ENCODE measurements around the gene SRRM5. TPM values are rescaled to one million over a fixed set of nuclear protein-coding genes. Genes with fewer than 3 reads are reported as not detected.
A peak's percentile ranks its signal among the peaks of the same experiment; 100 is the strongest.
"Not testable (repeated sequence)": the region's sequence is repeated elsewhere in the genome, so short reads cannot be mapped to it uniquely, and the experiment has no call there.

The SRRM5 gene
- total and polyA plus RNA-seq, 3 donors from 2014 or later = 8.4 to 36.0 (median 21.3) TPM

DNA sequence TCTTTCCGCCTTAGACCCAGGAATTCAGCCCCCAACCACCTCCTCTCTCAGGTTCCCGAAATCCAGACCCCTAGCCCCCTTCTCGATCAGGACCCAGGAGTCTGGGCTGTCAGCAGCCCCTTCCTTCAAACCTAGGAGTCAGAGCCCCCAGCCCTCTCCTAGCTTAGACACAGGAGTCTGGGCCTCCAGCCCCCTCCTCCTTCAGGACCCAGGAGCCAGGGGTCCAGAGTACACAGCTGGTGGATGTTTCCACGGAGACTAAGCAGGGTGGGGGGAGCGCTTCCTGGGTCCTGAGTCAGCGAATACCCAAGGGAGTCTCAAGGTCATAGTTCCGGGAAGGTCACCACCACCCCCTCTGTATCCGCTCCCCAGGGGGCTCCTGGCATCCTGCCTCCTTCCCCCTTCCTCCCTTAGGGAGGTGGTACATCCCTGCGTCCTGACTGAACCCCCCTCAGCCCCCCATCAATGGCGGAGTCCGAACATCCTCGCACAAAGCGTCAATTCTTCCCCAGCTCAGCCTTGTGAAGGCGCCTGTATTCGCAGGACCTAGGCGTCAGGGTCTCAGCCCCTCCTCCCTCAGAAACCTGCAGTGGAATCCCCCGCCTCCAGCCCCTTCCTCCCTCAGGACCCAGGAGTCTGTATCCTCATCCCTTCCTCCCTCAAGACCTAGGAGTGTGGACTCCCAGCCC is 23.1 kb downstream of the SRRM5 start:
- Histone ChIP-seq H3K36me3 (ENCODE audit: low read depth, missing control alignments) (no peaks in the 10 kb centered on the region), H3K9me3 (no peaks in the 10 kb centered on the region), H3K27ac (no peak overlapping the region), H3K4me1 (peaks cover 5% of the 10 kb centered on the region), H3K27me3 (no peaks in the 10 kb centered on the region), H3K4me3 (peak overlapping the region in 1 of 2 donors; percentile 36)
- WGBS, 2 donors = 4 to 6% methylated on average over 15 to 17 of the region's 17 CpGs
- no peak for TF ChIP-seq POLR2A (IDR thresholded peaks at IDR 0.05)
- TF ChIP-seq, protein P1, sequence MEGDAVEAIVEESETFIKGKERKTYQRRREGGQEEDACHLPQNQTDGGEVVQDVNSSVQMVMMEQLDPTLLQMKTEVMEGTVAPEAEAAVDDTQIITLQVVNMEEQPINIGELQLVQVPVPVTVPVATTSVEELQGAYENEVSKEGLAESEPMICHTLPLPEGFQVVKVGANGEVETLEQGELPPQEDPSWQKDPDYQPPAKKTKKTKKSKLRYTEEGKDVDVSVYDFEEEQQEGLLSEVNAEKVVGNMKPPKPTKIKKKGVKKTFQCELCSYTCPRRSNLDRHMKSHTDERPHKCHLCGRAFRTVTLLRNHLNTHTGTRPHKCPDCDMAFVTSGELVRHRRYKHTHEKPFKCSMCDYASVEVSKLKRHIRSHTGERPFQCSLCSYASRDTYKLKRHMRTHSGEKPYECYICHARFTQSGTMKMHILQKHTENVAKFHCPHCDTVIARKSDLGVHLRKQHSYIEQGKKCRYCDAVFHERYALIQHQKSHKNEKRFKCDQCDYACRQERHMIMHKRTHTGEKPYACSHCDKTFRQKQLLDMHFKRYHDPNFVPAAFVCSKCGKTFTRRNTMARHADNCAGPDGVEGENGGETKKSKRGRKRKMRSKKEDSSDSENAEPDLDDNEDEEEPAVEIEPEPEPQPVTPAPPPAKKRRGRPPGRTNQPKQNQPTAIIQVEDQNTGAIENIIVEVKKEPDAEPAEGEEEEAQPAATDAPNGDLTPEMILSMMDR (IDR thresholded peaks at IDR 0.05) = no peak
- intact Hi-C loops (cut with DNase I; ENCODE audit: low total_unique reads) = no loop called here
- peak; percentile 36 for DNase-seq

DNA sequence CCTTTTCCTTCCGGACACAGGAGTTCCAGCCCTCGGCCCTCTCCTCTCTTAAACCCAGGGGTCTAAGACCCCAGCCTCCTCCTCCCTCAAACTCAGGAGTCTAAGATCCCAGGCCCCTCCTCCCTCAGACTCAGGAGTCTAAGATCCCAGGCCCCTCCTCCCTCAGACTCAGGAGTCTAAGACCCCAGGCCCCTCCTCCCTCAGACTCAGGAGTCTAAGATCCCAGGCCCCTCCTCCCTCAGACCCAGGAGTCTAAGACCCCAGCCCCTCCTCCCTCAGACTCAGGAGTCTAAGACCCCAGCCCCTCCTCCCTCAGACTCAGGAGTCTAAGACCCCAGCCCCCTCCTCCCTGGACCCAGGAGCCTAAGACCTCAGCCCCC is 23.7 kb downstream of the SRRM5 start:
- H3K4me1 ChIP-seq; DNase-seq; intact Hi-C loops (cut with DNase I; ENCODE audit: low total_unique reads); H3K27ac ChIP-seq; H3K36me3 ChIP-seq (ENCODE audit: low read depth, missing control alignments); H3K9me3 ChIP-seq; H3K27me3 ChIP-seq: not testable (repeated sequence)
- 9 to 35% methylated on average over 2 of the region's 2 CpGs for WGBS, 2 donors
- H3K4me3 ChIP-seq = peak overlapping the region in 1 of 2 donors; percentile 36

DNA sequence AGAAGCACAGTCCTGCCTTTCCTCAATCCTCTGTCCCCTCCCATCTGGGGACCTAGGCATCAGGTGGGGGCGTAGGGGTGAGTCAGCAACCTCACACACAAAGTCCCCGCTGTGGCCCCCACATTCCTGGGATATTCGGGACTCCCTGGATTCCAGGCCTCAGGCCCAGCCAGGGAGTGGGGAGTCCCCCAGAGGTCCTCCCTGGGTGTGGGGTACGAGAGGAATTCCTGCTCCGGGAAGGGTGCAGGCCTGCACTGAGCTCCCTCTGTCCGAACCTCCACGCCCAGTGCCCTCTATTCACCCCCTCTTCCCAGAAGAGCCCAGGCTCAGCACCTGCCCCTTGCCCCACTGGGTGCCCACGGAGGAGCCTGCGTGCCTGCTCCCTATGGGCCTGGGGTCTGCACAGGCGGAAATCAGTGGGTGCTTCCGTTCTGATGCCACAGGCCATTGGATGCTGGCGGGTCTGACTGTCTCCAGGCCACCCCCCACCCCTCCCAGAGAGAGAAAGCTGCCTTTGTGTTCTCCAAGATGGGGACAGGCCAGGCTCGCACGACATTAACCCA is 24.3 kb downstream of the SRRM5 start:
- Histone ChIP-seq H3K27ac (no peak overlapping the region), H3K4me1 (peaks cover 8% of the 10 kb centered on the region), H3K4me3 (no peak overlapping the region), H3K27me3 (no peaks in the 10 kb centered on the region), H3K36me3 (ENCODE audit: low read depth, missing control alignments) (no peaks in the 10 kb centered on the region), H3K9me3 (no peaks in the 10 kb centered on the region)
- WGBS, 2 donors = 56 to 88% methylated on average over 7 to 14 of the region's 14 CpGs
- intact Hi-C loops (cut with DNase I; ENCODE audit: low total_unique reads) = no loop called here
- no peak for DNase-seq
- TF ChIP-seq, protein P1 (IDR thresholded peaks at IDR 0.05) = no peak
- no peak for TF ChIP-seq POLR2A (IDR thresholded peaks at IDR 0.05)

DNA sequence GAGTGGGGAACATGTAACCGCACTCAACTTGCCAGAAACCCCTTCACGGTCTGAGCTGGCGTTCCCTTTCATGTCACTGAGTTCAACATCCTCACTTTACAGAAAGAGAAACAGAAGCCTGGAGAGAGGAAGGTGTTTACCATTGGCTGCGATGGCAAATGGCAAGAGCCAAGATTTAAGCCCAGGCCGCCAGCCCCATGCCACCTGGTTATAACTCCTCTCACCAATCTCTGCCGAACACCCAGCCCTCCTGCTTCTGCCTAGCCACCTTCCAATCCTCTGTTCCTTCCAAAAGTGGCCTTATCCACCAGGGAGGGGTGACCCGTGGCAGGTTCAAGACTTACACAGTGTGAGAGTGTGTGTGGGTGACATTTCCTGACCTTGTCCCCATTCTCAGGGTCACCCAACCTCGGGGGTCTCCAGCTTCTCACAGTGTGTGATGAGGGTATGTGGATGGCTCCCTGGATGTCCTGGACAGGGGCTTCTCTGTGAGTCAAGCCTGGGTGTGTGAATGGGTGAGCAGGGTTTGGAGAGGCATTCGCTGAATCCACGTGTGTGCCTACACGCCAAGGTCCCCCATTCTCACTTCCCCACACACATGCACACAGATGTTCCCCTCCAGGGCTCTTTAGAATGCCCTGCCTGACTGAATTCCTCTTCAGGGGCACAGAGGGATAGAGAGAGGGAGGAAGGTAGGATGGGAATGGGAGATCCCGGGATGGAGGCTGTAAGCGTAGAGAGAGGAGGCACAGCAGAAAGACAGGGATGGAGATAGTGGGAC is 26.5 kb downstream of the SRRM5 start:
- no peaks in the 10 kb centered on the region for H3K9me3 ChIP-seq
- no peaks in the 10 kb centered on the region for H3K27me3 ChIP-seq
- intact Hi-C loops (cut with DNase I; ENCODE audit: low total_unique reads) = no loop called here
- DNase-seq = no peak
- TF ChIP-seq POLR2A (IDR thresholded peaks at IDR 0.05) = no peak
- WGBS, 2 donors = 72 to 73% methylated on average over 13 of the region's 13 CpGs
- no peaks in the 10 kb centered on the region for H3K36me3 ChIP-seq (ENCODE audit: low read depth, missing control alignments)
- H3K4me1 ChIP-seq = peaks cover 8% of the 10 kb centered on the region
- no peak overlapping the region for H3K4me3 ChIP-seq
- H3K27ac ChIP-seq = no peak overlapping the region

DNA sequence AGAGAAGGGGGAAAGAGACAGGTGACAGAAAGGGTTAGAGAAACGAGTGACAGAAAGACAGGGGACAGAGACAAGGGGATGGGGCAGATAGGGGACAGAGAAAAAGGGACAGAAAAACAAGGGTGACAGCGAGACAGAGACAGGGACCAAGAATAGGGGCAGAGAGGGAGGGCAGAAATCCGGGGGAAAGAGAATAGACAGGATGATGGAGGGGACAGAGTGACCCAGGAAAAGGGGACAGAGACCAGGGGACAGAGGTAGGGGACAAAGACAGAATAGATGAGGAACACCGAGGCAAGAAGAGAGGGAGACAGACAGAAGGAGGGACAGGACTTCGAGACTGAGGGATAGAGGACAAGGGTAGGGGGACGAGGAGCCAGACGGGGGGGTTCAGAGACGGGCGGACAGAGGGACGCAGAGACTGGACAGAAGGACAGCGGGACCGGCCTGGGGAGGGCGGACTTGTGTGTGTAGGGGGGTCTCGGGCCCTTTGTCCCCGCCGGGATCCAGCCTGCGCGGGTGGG is 27.2 kb downstream of the SRRM5 start:
- Histone ChIP-seq H3K4me1 (peaks cover 8% of the 10 kb centered on the region), H3K36me3 (ENCODE audit: low read depth, missing control alignments) (no peaks in the 10 kb centered on the region), H3K27me3 (no peaks in the 10 kb centered on the region), H3K9me3 (no peaks in the 10 kb centered on the region), H3K4me3 (no peak overlapping the region), H3K27ac (no peak overlapping the region)
- DNase-seq = no peak
- intact Hi-C loops (cut with DNase I; ENCODE audit: low total_unique reads) = no loop called here
- TF ChIP-seq, protein P1 (IDR thresholded peaks at IDR 0.05) = no peak
- TF ChIP-seq POLR2A (IDR thresholded peaks at IDR 0.05) = no peak
- WGBS, 2 donors = 8 to 11% methylated on average over 13 to 18 of the region's 18 CpGs
